K562 (cell line): ENCODE data around the gene CCL3. TPM values are rescaled to one million over a fixed set of nuclear protein-coding genes. Genes with fewer than 3 reads are reported as not detected.

ENCODE experiments used
- NEUROD1 ChIP-seq: fragments of 150-350 bp; IDR thresholded peaks from 2 replicates; pipeline ENCODE4 v1.6.1; 2014; ENCODE audit warnings: borderline replicate concordance, low read length, low read depth; ENCODE audit not compliant: partially characterized antibody
- NR2F6 ChIP-seq: fragments of 450-650 bp; formaldehyde crosslinking; IDR thresholded peaks from 2 replicates; pipeline ENCODE4 v1.4.0; 2020; ENCODE audit warnings: mild to moderate bottlenecking
- NRF1 ChIP-seq, 2 experiments: fragments of 450-650 bp; IDR thresholded peaks in 1 of 2; conservative IDR thresholded peaks in 1 of 2; 2 replicates each; pipeline ENCODE4 v1.6.1; 2014; ENCODE audit warnings: mild to moderate bottlenecking in 2 of 2
- RBM25 ChIP-seq: fragments of 200-400 bp; formaldehyde crosslinking; IDR thresholded peaks from 2 replicates; pipeline ENCODE4 v1.6.1; 2018; ENCODE audit warnings: low read length, low read depth, moderate library complexity; ENCODE audit not compliant: severe bottlenecking
- RHOXF2B ChIP-seq: fragments of 250-450 bp; sonication (Bioruptor Pico); conservative IDR thresholded peaks from 2 replicates; pipeline ENCODE4 v1.5.1; 2021
- TEAD4 ChIP-seq, 2 experiments: sonication (generic) in 1 of 2; formaldehyde crosslinking in 1 of 2; IDR thresholded peaks; 2 replicates each; pipeline versions ENCODE4 v1.6.1 to v1.8.0; 2012 to 2022; ENCODE audit warnings: borderline replicate concordance in 1 of 2, inconsistent platforms in 1 of 2, low read length in 1 of 2, mild to moderate bottlenecking in 1 of 2, missing genetic modification reagents in 1 of 2
- ZEB2 ChIP-seq: fragments of 450-650 bp; IDR thresholded peaks from 2 replicates; pipeline ENCODE4 v1.6.1; 2016
- ZNF134 ChIP-seq: fragments of 250-450 bp; sonication (Bioruptor Pico); conservative IDR thresholded peaks from 2 replicates; pipeline ENCODE4 v1.4.0; 2020
- ZNF311 ChIP-seq: fragments of 250-450 bp; sonication (Bioruptor Pico); IDR thresholded peaks from 2 replicates; pipeline ENCODE4 v1.4.0; 2020; ENCODE audit warnings: mild to moderate bottlenecking, moderate library complexity
- ZNF431 ChIP-seq: sonication (generic); formaldehyde crosslinking; IDR thresholded peaks from 2 replicates; pipeline ENCODE4 v1.8.0; 2022; ENCODE audit warnings: mild to moderate bottlenecking, missing genetic modification reagents
- polyA plus RNA-seq, 8 experiments: library from polyadenylated mRNA; depleted of rRNA in 4 of 8; stranded (reverse) in 5 of 8; unstranded in 3 of 8; fragments of >200 nt; fragmentation: Nextera tagmentation in 2 of 8; fragmentation: Illumina TruSeq in 1 of 8; extraction: Ambion mirVana in 2 of 8; extraction: Trizol in 1 of 8; gene quantifications; 2 replicates each; pipeline versions ENCODE4 v1.2.1 to v1.2.3, GENCODE V29; 2011 to 2014; ENCODE audit warnings: inconsistent platforms in 1 of 8, missing spikeins in 1 of 8
- total RNA-seq, 7 experiments: library from RNA; depleted of rRNA in 6 of 7; stranded (reverse); fragments of >200 nt in 6 of 7; fragmentation: Illumina TruSeq in 2 of 7; extraction: Trizol in 2 of 7; gene quantifications; 2 replicates each; pipeline versions ENCODE4 v1.2.1 to v1.2.3, GENCODE V29; 2011 to 2021; ENCODE audit warnings: low replicate concordance in 1 of 7
- TF ChIP-seq, protein P1 (sequence below): fragments of 200-800 bp; sonication (Bioruptor generic); IDR thresholded peaks from 2 replicates; pipeline ENCODE4 v1.6.1; 2017; ENCODE audit warnings: missing genetic modification characterization, missing compliant biosample characterization
- TF ChIP-seq, protein P2 (sequence below): fragments of 450-650 bp; IDR thresholded peaks from 2 replicates; pipeline ENCODE4 v1.6.1; 2016; ENCODE audit warnings: missing biosample characterization, missing genetic modification characterization

Gene CCL3
- total and polyA plus RNA-seq, 9 of the 15 experiments (the other 6 are each of a cell fraction or from before 2014, with no cell fraction given) = 0.58 TPM; not detected in 8

DNA sequence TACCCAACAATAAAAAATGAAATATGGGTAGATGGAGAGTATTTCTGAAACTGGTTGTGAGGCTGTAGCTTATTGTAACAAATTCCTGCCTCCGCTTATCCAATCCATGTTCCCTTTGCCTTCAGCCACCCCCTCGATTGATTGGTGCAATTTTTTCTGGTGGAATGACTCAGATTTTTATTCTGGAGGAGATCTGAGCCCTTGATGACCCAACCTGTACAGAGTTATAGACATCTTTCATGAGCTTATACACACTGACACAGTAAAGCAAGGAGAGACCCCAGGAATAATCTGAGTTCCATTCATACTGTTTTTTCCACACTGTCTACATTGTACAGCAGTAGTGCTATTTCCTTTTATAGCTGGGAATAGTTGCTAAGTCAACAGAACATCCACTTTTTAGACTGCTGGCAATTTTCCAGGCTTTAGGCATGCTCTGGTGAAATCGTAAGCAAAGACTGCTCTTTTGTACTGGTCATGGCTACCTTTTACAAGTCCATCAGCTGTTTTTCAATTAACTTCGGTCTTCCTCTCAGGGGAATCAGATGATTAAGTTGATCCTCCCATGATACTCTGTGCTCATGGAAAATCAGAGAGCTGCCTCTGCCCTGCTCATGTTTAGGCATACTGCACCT, 43.8 kb upstream of the CCL3 start (continued):
- TF ChIP-seq, protein P1, sequence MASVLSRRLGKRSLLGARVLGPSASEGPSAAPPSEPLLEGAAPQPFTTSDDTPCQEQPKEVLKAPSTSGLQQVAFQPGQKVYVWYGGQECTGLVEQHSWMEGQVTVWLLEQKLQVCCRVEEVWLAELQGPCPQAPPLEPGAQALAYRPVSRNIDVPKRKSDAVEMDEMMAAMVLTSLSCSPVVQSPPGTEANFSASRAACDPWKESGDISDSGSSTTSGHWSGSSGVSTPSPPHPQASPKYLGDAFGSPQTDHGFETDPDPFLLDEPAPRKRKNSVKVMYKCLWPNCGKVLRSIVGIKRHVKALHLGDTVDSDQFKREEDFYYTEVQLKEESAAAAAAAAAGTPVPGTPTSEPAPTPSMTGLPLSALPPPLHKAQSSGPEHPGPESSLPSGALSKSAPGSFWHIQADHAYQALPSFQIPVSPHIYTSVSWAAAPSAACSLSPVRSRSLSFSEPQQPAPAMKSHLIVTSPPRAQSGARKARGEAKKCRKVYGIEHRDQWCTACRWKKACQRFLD (CRISPR knock-in tag) = no peak
- no peak for TF ChIP-seq ZEB2
- TF ChIP-seq NR2F6 (CRISPR knock-in tag) = no peak
- TF ChIP-seq, protein P2, sequence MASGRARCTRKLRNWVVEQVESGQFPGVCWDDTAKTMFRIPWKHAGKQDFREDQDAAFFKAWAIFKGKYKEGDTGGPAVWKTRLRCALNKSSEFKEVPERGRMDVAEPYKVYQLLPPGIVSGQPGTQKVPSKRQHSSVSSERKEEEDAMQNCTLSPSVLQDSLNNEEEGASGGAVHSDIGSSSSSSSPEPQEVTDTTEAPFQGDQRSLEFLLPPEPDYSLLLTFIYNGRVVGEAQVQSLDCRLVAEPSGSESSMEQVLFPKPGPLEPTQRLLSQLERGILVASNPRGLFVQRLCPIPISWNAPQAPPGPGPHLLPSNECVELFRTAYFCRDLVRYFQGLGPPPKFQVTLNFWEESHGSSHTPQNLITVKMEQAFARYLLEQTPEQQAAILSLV (tag) = no peak
- TF ChIP-seq ZNF311 (CRISPR knock-in tag) = no peak
- no peak for TF ChIP-seq RHOXF2B (CRISPR knock-in tag)
- no peak for TF ChIP-seq ZNF431 (CRISPR knock-in tag)
- TF ChIP-seq NEUROD1 = no peak
- no peak for TF ChIP-seq ZNF134
- no peak for TF ChIP-seq NRF1 (conservative IDR thresholded peaks at IDR 0.05 in 1 of 2, IDR thresholded peaks at IDR 0.05 in 1 of 2)
- no peak for TF ChIP-seq TEAD4 (IDR thresholded peaks at IDR 0.05; ENCODE audit: low read length)
- no peak for TF ChIP-seq TEAD4 (CRISPR knock-in tag; IDR thresholded peaks at IDR 0.05; ENCODE audit: borderline replicate concordance)
- TF ChIP-seq RBM25 = no peak
